C4-2B (cell line): ENCODE measurements around the gene EHBP1L1.

ENCODE experiments used
- H3K27ac ChIP-seq: fragments of 450-650 bp; 2 replicates; pipeline ENCODE4 v1.5.1; 2017
- ZFX ChIP-seq: fragments of 450-650 bp; IDR thresholded peaks from 2 replicates; pipeline ENCODE4 v1.6.1; 2017
- TF ChIP-seq, protein P1 (sequence below): fragments of 450-650 bp; conservative IDR thresholded peaks from 2 replicates; pipeline ENCODE4 v1.5.1; 2017; ENCODE audit warnings: mild to moderate bottlenecking

The EHBP1L1 gene

GRCh38 chr11:65573391-65574079 lies 2.3 kb upstream of the EHBP1L1 start:
- peak overlapping the region; percentile 84 for H3K27ac ChIP-seq
- TF ChIP-seq, protein P1, sequence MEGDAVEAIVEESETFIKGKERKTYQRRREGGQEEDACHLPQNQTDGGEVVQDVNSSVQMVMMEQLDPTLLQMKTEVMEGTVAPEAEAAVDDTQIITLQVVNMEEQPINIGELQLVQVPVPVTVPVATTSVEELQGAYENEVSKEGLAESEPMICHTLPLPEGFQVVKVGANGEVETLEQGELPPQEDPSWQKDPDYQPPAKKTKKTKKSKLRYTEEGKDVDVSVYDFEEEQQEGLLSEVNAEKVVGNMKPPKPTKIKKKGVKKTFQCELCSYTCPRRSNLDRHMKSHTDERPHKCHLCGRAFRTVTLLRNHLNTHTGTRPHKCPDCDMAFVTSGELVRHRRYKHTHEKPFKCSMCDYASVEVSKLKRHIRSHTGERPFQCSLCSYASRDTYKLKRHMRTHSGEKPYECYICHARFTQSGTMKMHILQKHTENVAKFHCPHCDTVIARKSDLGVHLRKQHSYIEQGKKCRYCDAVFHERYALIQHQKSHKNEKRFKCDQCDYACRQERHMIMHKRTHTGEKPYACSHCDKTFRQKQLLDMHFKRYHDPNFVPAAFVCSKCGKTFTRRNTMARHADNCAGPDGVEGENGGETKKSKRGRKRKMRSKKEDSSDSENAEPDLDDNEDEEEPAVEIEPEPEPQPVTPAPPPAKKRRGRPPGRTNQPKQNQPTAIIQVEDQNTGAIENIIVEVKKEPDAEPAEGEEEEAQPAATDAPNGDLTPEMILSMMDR, result no peak
- no peak for TF ChIP-seq ZFX

- TF ChIP-seq, protein P1, result peak; percentile 99
- no peak for TF ChIP-seq ZFX
- H3K27ac ChIP-seq, result peak overlapping the region; percentile 84
These were observed 1.6 kb upstream of the EHBP1L1 start for GRCh38 chr11:65574109-65574810.

DNA sequence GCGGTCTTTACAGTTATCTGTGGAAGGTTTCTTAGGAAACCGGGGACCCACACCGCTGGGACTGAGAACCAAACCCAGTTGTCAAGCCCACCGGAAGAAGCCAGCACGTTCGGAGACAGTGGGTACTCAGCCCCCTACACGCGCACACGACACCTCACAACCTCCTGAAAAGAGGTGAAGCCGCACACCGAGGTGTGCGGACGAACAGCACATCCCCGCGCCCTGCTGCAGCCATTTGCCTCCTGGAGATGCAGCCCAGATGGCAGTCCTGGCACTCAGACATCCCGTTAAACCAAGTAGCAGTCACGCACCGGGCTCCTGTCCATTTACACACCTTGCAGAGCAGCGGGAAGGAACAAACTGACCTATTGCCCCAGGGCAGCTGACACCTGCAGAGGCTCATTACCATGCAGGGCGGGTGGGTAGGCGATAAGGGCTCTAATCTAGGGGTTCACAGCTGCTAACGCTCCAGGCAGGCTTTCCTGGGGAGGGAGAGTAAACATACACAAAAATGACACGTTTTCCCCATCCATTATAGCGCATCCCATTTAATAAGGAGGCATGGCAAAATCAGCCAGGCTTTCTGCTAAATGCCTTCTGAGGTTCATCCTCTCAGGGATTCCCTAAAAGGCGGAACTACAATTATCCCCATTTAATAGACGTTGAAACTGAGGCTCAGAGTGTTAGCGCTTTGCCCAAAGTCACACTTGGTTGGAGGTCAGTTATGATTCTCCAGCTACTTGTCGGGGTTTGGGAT lies 864 bp upstream of the EHBP1L1 start:
- peak overlapping the region; percentile 84 for H3K27ac ChIP-seq
- TF ChIP-seq, protein P1, result no peak
- TF ChIP-seq ZFX, result no peak

DNA sequence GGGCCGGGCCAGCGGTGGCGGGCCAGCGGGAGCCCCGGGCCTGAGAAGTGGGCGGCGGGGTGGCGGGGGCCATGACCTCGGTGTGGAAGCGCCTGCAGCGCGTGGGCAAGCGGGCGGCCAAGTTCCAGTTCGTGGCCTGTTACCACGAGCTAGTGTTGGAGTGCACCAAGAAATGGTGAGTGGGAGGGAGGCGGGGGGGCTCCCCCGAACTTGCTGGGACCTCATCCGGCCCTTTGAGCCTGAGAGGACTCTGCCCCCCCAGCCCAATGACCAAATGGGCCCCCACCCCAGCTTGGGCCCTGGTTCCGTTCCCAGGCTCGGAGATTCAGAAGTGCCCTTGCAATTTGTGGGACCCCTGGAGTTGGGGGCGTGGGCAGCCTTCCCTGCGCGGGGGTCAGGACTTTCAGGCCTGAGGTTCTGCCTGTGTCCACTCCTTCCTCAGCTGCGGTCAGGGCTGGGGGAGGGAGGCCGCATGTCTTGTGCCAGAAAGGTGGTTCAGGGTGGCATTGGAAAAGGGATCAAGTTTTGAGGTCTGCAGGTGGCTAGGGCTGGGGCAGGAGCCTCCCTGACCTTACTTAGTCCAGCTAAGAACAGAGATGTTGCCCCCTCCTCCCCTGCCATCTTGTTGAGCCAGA lies 496 bp downstream of the EHBP1L1 start:
- TF ChIP-seq, protein P1, result no peak
- no peak for TF ChIP-seq ZFX
- peak overlapping the region; percentile 84 for H3K27ac ChIP-seq

DNA sequence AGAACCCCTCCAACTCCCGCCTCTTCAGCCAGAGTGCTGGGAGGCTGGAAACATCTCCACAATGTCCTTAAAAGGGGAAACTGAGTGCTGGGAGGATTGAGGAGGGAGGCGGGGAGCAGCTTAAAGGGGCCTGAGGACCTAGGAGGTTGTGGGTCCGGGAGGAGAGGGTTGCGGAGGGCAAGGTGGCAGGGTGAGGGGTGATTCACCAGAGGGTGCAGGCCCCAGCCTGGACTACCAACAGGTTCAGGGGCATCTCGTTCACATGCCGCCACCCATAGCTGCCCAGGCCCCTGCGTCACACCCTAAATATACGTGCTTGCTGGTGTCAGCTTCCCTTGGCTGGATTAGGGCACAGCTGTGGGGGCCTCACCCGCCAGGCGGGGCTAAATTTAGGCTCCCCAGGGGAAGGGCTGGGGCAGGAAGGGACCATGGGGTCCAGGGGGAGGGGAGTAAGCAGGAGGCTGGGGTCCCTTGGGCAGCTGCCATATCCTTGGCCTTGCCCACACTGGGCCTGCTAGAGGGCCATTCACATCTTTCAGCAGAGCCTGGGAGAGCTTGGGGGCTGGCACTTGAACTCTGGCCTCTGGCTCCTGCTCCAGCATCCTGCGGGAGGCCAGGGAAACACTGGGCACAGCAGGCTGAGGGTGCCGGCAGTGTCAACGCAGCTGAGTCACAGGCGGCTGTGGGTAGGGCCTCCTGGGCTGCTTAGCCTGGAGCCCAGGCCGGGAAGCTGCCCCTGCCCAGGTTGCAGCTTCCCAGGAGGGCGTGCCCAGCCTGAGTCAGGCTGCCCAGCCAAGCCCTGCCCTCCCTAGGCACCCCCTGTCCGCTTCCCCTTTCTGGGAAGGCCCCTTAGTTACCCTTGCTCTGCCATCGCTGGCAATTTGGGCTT lies 1.3 kb downstream of the EHBP1L1 start:
- TF ChIP-seq, protein P1, result no peak
- TF ChIP-seq ZFX, result no peak
- no peak overlapping the region; the same call in 1 of the 2 replicates for H3K27ac ChIP-seq

DNA sequence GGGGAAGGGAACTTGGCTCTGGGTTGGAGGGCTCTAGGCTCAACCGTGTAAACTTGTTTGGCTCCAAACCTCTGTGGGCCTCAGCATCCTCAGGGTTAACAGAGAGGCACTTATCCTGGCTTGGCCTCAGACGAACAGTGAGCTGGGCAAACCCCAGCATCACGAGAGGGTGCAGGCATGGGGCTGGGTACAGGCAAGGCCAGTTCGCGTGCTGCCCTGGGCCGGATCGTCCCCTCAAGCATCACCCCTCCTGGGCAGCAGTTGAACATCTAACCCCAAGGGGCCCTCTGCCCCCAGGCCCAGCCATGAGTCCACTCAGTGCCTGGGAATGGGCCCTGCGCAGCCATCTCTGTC lies 1.9 kb downstream of the EHBP1L1 start:
- TF ChIP-seq, protein P1, result no peak
- TF ChIP-seq ZFX, result no peak
- H3K27ac ChIP-seq, result no peak overlapping the region
